Measurements from ENCODE around the gene GRAP2. TPM values are rescaled to one million over a fixed set of nuclear protein-coding genes. Genes with fewer than 3 reads are reported as not detected.

The GRAP2 gene
- total and polyA plus RNA-seq, 2 donors (not counting 3 experiments of a cell fraction or from before 2014, with no cell fraction given) = 0.04 TPM; not detected in 1

DNA sequence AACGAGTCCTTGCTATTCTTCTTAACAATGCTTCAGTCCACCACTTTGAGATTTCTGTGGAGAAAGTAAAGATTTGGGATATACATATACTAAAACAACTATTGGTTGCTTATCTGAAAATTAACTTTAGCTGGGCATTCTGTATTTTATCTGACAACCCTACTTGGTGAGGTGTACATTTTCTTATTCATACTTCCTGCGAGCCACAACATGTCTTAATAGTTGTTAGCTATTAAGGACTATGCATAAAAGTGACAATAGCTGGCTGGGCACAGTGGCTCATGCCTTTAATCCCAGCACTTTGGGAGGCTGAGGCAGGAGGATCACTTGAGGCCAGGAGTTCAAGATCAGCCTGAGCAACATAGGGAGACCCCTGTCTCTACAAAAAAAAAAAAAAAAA is 31.3 kb downstream of the GRAP2 start:
- H2AFZ ChIP-seq (ENCODE audit: low read depth, low read length) = no peak overlapping the region
- H3K27ac ChIP-seq (ENCODE audit: insufficient read depth, low read depth, low read length) = no peak overlapping the region
- no peaks in the 10 kb centered on the region for H3K36me3 ChIP-seq (ENCODE audit: control insufficient read depth in 2 of 2, extremely low read depth in 1 of 2, insufficient read depth in 2 of 2, low read length in 2 of 2)
- H4K20me1 ChIP-seq (replicated peaks; ENCODE audit: control insufficient read depth, extremely low read depth, insufficient read depth, low read length) = no peaks in the 10 kb centered on the region
- no peaks in the 10 kb centered on the region for H3K4me1 ChIP-seq (ENCODE audit: control insufficient read depth, extremely low read depth, insufficient read depth, low read length)
- BruUV-seq (replicated peaks) = no TSS peak
- no peak for TF ChIP-seq POLR2A (IDR thresholded peaks at IDR 0.05; ENCODE audit: low read depth, low read length)
- TF ChIP-seq EZH2 (IDR thresholded peaks at IDR 0.05; ENCODE audit: borderline replicate concordance, low read depth, low read length, severe bottlenecking) = no peak
- TF ChIP-seq, protein P1, sequence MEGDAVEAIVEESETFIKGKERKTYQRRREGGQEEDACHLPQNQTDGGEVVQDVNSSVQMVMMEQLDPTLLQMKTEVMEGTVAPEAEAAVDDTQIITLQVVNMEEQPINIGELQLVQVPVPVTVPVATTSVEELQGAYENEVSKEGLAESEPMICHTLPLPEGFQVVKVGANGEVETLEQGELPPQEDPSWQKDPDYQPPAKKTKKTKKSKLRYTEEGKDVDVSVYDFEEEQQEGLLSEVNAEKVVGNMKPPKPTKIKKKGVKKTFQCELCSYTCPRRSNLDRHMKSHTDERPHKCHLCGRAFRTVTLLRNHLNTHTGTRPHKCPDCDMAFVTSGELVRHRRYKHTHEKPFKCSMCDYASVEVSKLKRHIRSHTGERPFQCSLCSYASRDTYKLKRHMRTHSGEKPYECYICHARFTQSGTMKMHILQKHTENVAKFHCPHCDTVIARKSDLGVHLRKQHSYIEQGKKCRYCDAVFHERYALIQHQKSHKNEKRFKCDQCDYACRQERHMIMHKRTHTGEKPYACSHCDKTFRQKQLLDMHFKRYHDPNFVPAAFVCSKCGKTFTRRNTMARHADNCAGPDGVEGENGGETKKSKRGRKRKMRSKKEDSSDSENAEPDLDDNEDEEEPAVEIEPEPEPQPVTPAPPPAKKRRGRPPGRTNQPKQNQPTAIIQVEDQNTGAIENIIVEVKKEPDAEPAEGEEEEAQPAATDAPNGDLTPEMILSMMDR (IDR thresholded peaks at IDR 0.05; ENCODE audit: extremely low read depth in 1 of 2, insufficient read depth in 1 of 2, low read depth in 1 of 2, low read length in 2 of 2) = no peak
- TF ChIP-seq MYC (IDR thresholded peaks at IDR 0.05; ENCODE audit: low read depth, low read length) = no peak
- TF ChIP-seq GATA2 (IDR thresholded peaks at IDR 0.05; ENCODE audit: insufficient read depth, insufficient read length, low read depth, low read length) = no peak
- TF ChIP-seq, protein P2, sequence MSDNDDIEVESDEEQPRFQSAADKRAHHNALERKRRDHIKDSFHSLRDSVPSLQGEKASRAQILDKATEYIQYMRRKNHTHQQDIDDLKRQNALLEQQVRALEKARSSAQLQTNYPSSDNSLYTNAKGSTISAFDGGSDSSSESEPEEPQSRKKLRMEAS (IDR thresholded peaks at IDR 0.05; ENCODE audit: insufficient read depth, insufficient read length) = no peak
- TF ChIP-seq POLR2AphosphoS5 (IDR thresholded peaks at IDR 0.05; ENCODE audit: insufficient read depth, low read depth, low read length) = no peak
- no peak for TF ChIP-seq JUN (IDR thresholded peaks at IDR 0.05; ENCODE audit: borderline replicate concordance, insufficient read depth, insufficient read length, low read depth)
- TF ChIP-seq FOS (IDR thresholded peaks at IDR 0.05; ENCODE audit: borderline replicate concordance, insufficient read depth, low read length) = no peak
- FAIRE-seq (no peak), DNase-seq (ENCODE audit: low read depth, low spot score) (no peak)
- CTCF ChIA-PET = interaction anchor here (1.1 to 4.0 kb wide), 10 partner anchors 7 to 397 kb away, joined by 3 to 97 read pairs (median 5); no protein-coding TSS in a partner anchor
- no peak overlapping the region for H3K4me3 ChIP-seq (replicated peaks in 1 of 3; ENCODE audit: insufficient read depth in 1 of 3, low read depth in 1 of 3, low read length in 3 of 3)
- H3K27me3 ChIP-seq (ENCODE audit: control insufficient read depth in 2 of 2, insufficient read depth in 2 of 2, low read length in 2 of 2) = peaks cover 37 to 50% of the 10 kb centered on the region in 2 experiments
- H3K9me3 ChIP-seq (replicated peaks; ENCODE audit: control insufficient read depth, insufficient read depth, low read length) = no peaks in the 10 kb centered on the region
- H3K79me2 ChIP-seq (ENCODE audit: control insufficient read depth, insufficient read depth, low read length) = no peaks in the 10 kb centered on the region
- no peaks in the 10 kb centered on the region for H3K9me1 ChIP-seq (replicated peaks; ENCODE audit: control insufficient read depth, extremely low read depth, insufficient read depth, low read length)
- dilution Hi-C loops (cut with MboI; ENCODE audit: extremely low pct_ligation_motif_present, low sequenced_read_pairs) (no loop called here), intact Hi-C loops (cut with micrococcal nuclease) (loop anchor here (1.0 to 2.0 kb wide), 2 partner anchors 92 to 417 kb away; no protein-coding TSS in a partner anchor)
- POLR2A ChIA-PET = no interaction called here
- H3K4me2 ChIP-seq (ENCODE audit: insufficient read depth, low read length) = no peak overlapping the region
- H3K9ac ChIP-seq (replicated peaks; ENCODE audit: extremely low read depth, insufficient read depth, low read length) = no peak overlapping the region

Data from endothelial cell of umbilical vein (primary cell).